BJ (cell line): ENCODE measurements around the gene KRTAP10-11. TPM values are rescaled to one million over a fixed set of nuclear protein-coding genes. Genes with fewer than 3 reads are reported as not detected.
"Not testable (repeated sequence)": the region's sequence is repeated elsewhere in the genome, so short reads cannot be mapped to it uniquely, and the experiment has no call there.

Source experiments
- CTCF ChIA-PET: fragments of 350-600 bp; formaldehyde crosslinking; extraction: SDS; loops from one replicate; lab custom pipeline; 2021; ENCODE audit warnings: antibody characterized with exemption, inconsistent platforms; lab: Yijun Ruan, JAX
- POLR2A ChIA-PET: fragments of 300-600 bp; sonication (Branson Sonifier 250); formaldehyde crosslinking; extraction: SDS; loops from one replicate; lab custom pipeline; 2021; ENCODE audit warnings: antibody characterized with exemption; lab: Charles Lee
- DNase-seq: peaks from one replicate; pipeline ENCODE4 v3.0.0-alpha.2; 2011; ENCODE audit warnings: low read depth
- H3K27me3 ChIP-seq: 2 replicates; pipeline ENCODE4 v1.6.0; 2011; ENCODE audit warnings: low read length; ENCODE audit not compliant: control insufficient read depth, insufficient read depth
- H3K36me3 ChIP-seq: 2 replicates; pipeline ENCODE4 v1.5.1; 2011; ENCODE audit warnings: low read length; ENCODE audit not compliant: control insufficient read depth, insufficient read depth
- H3K4me3 ChIP-seq: 2 replicates; pipeline ENCODE4 v1.5.1; 2011; ENCODE audit warnings: low read depth, mild to moderate bottlenecking, control low read depth, low read length
- polyA plus RNA-seq: library from polyadenylated mRNA; depleted of rRNA; stranded (reverse); fragments of >200 nt; gene quantifications from 2 replicates; pipeline ENCODE4 v1.2.3, GENCODE V29; 2011
- TF ChIP-seq, protein P1 (sequence below): IDR thresholded peaks from 2 replicates; pipeline ENCODE4 v1.5.1; 2011; ENCODE audit warnings: low read depth, mild to moderate bottlenecking, control low read depth, inconsistent platforms, low read length, moderate library complexity; ENCODE audit not compliant: insufficient read depth

KRTAP10-11 gene
- polyA plus RNA-seq, 1 experiment: not detected

DNA sequence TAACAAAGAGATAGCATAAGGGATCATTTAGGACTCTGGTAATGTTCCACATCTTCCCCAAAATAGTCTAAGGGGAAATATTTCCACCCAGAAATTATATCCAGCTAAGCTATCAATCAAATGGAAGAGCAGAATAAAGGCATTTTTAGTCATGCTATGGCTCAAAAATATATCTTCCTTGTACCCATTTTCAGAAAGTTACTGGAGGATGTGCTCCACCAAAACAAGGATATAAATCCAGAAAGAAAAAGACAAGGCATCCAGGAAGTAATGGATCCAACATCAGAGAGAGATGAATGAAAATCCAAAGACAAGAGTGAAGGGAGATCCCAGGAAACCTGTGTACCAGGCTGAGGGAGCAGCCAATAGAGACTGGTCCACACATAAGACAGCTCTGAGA lies 37.0 kb upstream of the KRTAP10-11 start:
- CTCF ChIA-PET: no interaction called here
- Histone ChIP-seq H3K4me3 (no peak overlapping the region), H3K36me3 (no peaks in the 10 kb centered on the region), H3K27me3 (no peaks in the 10 kb centered on the region)
- POLR2A ChIA-PET: no interaction called here
- DNase-seq: no peak
- TF ChIP-seq, protein P1, sequence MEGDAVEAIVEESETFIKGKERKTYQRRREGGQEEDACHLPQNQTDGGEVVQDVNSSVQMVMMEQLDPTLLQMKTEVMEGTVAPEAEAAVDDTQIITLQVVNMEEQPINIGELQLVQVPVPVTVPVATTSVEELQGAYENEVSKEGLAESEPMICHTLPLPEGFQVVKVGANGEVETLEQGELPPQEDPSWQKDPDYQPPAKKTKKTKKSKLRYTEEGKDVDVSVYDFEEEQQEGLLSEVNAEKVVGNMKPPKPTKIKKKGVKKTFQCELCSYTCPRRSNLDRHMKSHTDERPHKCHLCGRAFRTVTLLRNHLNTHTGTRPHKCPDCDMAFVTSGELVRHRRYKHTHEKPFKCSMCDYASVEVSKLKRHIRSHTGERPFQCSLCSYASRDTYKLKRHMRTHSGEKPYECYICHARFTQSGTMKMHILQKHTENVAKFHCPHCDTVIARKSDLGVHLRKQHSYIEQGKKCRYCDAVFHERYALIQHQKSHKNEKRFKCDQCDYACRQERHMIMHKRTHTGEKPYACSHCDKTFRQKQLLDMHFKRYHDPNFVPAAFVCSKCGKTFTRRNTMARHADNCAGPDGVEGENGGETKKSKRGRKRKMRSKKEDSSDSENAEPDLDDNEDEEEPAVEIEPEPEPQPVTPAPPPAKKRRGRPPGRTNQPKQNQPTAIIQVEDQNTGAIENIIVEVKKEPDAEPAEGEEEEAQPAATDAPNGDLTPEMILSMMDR: no peak

DNA sequence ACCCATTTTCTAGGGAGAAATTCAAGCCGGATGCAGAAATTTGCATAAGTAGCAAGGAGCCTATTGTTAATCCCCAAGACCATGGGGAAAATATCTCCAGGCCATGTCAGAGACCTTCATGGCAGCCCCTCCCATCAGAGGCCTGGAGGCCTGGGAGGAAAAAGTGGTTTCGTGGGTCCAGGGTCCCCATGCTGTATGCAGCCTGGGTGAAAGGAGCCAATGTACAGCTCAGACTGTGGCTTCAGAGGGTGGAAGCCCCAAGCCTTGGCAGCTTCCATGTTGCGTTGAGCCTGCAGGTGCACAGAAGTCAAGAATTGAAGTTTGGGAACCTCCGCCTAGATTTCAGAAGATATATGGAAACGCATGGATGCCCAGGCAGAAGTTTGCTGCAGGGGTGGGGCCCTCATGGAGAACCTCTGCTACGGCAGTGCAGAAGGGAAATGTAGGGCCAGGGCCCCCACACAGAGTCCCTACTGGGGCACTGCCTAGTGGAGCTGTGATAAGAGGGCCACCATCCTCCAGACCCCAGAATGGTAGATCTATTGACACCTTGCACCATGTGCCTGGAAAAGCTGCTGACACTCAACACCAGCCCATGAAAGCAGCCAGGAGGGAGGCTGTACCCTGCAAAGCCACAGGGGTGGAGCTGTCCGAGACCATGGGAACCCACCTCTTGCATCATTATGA lies 35.9 kb upstream of the KRTAP10-11 start:
- CTCF ChIA-PET, DNase-seq, POLR2A ChIA-PET: not testable (repeated sequence)

DNA sequence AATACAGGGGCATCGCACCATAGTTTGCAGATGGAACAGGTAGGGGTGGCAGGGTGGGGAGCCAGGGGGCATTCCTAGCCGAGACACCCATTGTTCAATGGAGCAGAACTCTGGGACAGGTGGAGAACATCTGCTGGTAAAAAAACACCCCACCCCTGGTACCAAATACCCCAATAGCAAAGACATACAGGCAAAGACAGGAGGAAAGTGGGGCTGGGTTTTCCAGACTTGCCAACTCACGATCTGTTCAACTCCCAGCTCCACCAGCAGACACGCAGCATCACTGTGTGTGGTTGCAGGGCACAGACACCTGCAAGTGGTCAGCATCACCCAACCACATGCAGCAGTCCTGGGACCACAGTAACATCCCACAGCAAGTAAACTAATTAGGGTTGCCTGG lies 34.7 kb upstream of the KRTAP10-11 start:
- ChIA-PET CTCF (no interaction called here), POLR2A (no interaction called here)
- Histone ChIP-seq H3K4me3 (no peak overlapping the region), H3K36me3 (no peaks in the 10 kb centered on the region), H3K27me3 (no peaks in the 10 kb centered on the region)
- DNase-seq: no peak
- TF ChIP-seq, protein P1: no peak

More for the DNA sequence above, 35.9 kb upstream of the KRTAP10-11 start:
- H3K4me3 ChIP-seq, H3K27me3 ChIP-seq, H3K36me3 ChIP-seq: not testable (repeated sequence)

DNA sequence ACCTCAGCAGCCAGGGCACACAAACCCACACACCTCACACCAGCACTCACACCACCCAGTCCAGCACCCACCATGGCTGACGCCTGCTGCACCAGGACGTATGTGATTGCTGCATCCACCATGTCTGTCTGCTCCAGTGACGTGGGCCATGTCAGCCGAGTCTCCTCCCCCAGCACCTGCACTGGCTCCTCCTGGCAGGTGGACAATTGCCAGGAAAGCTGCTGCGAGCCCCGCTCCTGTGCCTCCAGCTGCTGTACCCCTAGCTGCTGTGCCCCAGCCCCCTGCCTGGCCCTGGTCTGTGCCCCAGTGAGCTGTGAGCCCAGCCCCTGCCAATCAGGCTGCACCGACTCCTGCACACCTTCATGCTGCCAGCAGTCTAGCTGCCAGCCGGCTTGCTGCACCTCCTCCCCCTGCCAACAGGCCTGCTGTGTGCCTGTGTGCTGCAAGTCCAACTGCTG lies 34.2 kb upstream of the KRTAP10-11 start, which contains the start of gene KRTAP10-8:
TSS of gene KRTAP10-8 (plus strand) at position 51 of the 458 bp plus-strand sequence. CDS start at position 73, 22 bp downstream.
- ChIA-PET POLR2A (no interaction called here), CTCF (no interaction called here)
- H3K4me3 ChIP-seq: no peak within 1 kb of the TSS
- no peaks in the 10 kb centered on the region for H3K27me3 ChIP-seq
- H3K36me3 ChIP-seq: no peaks in the 10 kb centered on the region
- TF ChIP-seq, protein P1: no peak
- DNase-seq: no peak

DNA sequence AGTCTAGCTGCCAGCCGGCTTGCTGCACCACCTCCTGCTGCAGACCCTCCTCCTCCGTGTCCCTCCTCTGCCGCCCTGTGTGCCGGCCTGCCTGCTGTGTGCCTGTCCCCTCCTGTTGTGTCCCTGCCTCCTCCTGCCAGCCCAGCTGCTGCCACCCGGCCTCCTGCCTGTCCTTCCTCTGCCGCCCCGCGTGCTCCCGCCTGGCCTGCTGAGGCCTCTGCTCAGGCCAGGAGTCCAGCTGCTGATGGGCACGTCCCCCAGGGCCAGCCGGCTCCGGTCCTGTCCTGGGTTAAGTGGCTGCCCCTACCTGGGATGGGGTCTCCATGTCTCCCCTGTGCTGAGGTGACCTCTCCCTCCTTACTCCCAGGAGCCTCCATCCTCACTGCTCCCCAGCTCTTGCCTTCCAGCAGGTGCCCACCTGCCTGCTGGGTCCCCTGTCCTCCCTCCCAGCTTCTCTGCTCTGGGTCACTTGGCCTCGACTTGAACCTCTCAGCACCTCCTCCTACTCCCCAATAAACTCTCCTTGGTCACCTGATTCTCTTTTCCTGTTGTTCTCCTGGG lies 33.5 kb upstream of the KRTAP10-11 start:
- CTCF ChIA-PET: no interaction called here
- TF ChIP-seq, protein P1: no peak

More for the DNA sequence above, 33.5 kb upstream of the KRTAP10-11 start:
- POLR2A ChIA-PET: no interaction called here
- Histone ChIP-seq H3K4me3 (no peak overlapping the region), H3K27me3 (no peaks in the 10 kb centered on the region), H3K36me3 (no peaks in the 10 kb centered on the region)
- DNase-seq: no peak
